ENCODE results near the gene VIPR1.

DNA sequence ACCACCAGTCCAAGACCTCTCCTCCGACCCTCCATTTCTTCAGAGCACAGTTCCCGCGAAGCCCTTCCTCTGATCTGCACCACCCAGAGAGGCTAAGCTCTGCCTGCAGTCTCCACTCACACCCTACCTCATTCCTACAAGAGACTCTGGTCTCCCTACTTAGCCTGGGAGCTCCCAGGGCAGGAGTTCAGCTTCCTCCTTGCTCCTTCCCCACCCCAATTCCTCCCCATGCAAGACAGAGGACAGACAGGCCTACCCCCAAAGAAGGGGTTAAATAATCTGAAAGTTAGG is 12.6 kb upstream of the VIPR1 start:
- TF ChIP-seq, protein P1, sequence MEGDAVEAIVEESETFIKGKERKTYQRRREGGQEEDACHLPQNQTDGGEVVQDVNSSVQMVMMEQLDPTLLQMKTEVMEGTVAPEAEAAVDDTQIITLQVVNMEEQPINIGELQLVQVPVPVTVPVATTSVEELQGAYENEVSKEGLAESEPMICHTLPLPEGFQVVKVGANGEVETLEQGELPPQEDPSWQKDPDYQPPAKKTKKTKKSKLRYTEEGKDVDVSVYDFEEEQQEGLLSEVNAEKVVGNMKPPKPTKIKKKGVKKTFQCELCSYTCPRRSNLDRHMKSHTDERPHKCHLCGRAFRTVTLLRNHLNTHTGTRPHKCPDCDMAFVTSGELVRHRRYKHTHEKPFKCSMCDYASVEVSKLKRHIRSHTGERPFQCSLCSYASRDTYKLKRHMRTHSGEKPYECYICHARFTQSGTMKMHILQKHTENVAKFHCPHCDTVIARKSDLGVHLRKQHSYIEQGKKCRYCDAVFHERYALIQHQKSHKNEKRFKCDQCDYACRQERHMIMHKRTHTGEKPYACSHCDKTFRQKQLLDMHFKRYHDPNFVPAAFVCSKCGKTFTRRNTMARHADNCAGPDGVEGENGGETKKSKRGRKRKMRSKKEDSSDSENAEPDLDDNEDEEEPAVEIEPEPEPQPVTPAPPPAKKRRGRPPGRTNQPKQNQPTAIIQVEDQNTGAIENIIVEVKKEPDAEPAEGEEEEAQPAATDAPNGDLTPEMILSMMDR (IDR thresholded peaks at IDR 0.05) = no peak
- TF ChIP-seq POLR2A (IDR thresholded peaks at IDR 0.05) = no peak

Measured in sigmoid colon (tissue), 3 donors.